ENCODE measurements around the gene SNX5. TPM values are rescaled to one million over a fixed set of nuclear protein-coding genes. Genes with fewer than 3 reads are reported as not detected.

Gene SNX5
- total and polyA plus RNA-seq, 2 of the 13 experiments (the other 11 are each of a cell fraction or from before 2014, with no cell fraction given): 664 to 1,040 TPM

DNA sequence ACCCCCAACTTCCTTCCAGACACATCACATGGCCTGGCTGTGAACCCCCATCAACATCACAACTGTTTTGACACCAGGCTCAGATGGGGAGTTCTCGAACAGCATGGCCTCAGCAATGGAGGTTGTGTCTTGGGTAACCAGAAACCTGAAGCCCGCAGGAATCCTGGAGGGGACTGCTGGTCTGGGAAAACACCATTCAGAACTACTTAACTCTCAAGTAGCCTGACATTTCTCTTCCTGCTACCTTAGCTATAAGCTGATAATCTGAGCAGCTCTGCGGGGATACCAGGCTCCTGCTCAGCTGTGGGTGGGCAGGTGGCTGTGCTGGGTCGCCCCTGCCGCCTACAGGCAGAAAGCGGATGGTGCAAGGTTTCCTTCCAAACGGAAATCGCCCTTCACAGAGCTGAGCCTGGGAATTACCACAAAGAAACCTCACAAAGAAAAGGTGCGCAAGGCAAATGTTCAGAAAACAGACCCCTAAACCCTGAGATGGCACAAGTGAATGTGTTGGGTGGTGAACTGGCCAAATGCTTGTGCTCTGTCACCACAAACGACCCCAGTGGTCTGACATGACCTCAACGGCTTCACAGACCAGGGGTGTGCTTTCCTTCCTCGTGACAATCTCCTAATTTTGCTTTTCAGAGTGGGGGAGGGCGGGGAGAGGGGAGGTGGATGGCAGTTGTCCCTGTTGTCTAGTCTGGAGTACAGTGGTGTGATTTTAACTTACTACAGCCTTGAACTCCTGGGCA is 29.5 kb downstream of the SNX5 start (continued):
- TF ChIP-seq CHD2 (IDR thresholded peaks at IDR 0.05; ENCODE audit: low read depth, low read length) (peak; percentile 43; the same call in 1 of the 2 replicates), ZFP90 (CRISPR knock-in tag; IDR thresholded peaks at IDR 0.05; ENCODE audit: borderline replicate concordance) (no peak), MXI1 (IDR thresholded peaks at IDR 0.05; ENCODE audit: borderline replicate concordance, low read depth, low read length) (peak; percentile 19; the same call in 1 of the 3 replicates), NR2C2 (CRISPR knock-in tag; IDR thresholded peaks at IDR 0.05; ENCODE audit: borderline replicate concordance) (no peak), GABPB1 (CRISPR knock-in tag; IDR thresholded peaks at IDR 0.05) (peak; percentile 52), ZFP41 (CRISPR knock-in tag; IDR thresholded peaks at IDR 0.05; ENCODE audit: borderline replicate concordance) (peak; percentile 17; the same call in 1 of the 2 replicates), RXRB (CRISPR knock-in tag; IDR thresholded peaks at IDR 0.05; ENCODE audit: borderline replicate concordance) (peak; percentile 40; the same call in 1 of the 2 replicates), IRF2 (CRISPR knock-in tag; IDR thresholded peaks at IDR 0.05) (peak; percentile 60; the same call in 1 of the 2 replicates)
- TF ChIP-seq, protein P1, sequence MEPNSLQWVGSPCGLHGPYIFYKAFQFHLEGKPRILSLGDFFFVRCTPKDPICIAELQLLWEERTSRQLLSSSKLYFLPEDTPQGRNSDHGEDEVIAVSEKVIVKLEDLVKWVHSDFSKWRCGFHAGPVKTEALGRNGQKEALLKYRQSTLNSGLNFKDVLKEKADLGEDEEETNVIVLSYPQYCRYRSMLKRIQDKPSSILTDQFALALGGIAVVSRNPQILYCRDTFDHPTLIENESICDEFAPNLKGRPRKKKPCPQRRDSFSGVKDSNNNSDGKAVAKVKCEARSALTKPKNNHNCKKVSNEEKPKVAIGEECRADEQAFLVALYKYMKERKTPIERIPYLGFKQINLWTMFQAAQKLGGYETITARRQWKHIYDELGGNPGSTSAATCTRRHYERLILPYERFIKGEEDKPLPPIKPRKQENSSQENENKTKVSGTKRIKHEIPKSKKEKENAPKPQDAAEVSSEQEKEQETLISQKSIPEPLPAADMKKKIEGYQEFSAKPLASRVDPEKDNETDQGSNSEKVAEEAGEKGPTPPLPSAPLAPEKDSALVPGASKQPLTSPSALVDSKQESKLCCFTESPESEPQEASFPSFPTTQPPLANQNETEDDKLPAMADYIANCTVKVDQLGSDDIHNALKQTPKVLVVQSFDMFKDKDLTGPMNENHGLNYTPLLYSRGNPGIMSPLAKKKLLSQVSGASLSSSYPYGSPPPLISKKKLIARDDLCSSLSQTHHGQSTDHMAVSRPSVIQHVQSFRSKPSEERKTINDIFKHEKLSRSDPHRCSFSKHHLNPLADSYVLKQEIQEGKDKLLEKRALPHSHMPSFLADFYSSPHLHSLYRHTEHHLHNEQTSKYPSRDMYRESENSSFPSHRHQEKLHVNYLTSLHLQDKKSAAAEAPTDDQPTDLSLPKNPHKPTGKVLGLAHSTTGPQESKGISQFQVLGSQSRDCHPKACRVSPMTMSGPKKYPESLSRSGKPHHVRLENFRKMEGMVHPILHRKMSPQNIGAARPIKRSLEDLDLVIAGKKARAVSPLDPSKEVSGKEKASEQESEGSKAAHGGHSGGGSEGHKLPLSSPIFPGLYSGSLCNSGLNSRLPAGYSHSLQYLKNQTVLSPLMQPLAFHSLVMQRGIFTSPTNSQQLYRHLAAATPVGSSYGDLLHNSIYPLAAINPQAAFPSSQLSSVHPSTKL (CRISPR knock-in tag; IDR thresholded peaks at IDR 0.05): peak; percentile 58; the same call in 1 of the 2 replicates
- TF ChIP-seq, protein P2, sequence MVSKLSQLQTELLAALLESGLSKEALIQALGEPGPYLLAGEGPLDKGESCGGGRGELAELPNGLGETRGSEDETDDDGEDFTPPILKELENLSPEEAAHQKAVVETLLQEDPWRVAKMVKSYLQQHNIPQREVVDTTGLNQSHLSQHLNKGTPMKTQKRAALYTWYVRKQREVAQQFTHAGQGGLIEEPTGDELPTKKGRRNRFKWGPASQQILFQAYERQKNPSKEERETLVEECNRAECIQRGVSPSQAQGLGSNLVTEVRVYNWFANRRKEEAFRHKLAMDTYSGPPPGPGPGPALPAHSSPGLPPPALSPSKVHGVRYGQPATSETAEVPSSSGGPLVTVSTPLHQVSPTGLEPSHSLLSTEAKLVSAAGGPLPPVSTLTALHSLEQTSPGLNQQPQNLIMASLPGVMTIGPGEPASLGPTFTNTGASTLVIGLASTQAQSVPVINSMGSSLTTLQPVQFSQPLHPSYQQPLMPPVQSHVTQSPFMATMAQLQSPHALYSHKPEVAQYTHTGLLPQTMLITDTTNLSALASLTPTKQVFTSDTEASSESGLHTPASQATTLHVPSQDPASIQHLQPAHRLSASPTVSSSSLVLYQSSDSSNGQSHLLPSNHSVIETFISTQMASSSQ (IDR thresholded peaks at IDR 0.05; ENCODE audit: low read depth): no peak
- TF ChIP-seq, protein P2 (CRISPR knock-in tag; IDR thresholded peaks at IDR 0.05; ENCODE audit: borderline replicate concordance): 0 out of 2 replicates have a peak, but pooled peaks have one; percentile 24
- TF ChIP-seq, protein P3, sequence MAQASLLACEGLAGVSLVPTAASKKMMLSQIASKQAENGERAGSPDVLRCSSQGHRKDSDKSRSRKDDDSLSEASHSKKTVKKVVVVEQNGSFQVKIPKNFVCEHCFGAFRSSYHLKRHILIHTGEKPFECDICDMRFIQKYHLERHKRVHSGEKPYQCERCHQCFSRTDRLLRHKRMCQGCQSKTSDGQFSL (CRISPR knock-in tag; IDR thresholded peaks at IDR 0.05): peak; percentile 89
- TF ChIP-seq, protein P4, sequence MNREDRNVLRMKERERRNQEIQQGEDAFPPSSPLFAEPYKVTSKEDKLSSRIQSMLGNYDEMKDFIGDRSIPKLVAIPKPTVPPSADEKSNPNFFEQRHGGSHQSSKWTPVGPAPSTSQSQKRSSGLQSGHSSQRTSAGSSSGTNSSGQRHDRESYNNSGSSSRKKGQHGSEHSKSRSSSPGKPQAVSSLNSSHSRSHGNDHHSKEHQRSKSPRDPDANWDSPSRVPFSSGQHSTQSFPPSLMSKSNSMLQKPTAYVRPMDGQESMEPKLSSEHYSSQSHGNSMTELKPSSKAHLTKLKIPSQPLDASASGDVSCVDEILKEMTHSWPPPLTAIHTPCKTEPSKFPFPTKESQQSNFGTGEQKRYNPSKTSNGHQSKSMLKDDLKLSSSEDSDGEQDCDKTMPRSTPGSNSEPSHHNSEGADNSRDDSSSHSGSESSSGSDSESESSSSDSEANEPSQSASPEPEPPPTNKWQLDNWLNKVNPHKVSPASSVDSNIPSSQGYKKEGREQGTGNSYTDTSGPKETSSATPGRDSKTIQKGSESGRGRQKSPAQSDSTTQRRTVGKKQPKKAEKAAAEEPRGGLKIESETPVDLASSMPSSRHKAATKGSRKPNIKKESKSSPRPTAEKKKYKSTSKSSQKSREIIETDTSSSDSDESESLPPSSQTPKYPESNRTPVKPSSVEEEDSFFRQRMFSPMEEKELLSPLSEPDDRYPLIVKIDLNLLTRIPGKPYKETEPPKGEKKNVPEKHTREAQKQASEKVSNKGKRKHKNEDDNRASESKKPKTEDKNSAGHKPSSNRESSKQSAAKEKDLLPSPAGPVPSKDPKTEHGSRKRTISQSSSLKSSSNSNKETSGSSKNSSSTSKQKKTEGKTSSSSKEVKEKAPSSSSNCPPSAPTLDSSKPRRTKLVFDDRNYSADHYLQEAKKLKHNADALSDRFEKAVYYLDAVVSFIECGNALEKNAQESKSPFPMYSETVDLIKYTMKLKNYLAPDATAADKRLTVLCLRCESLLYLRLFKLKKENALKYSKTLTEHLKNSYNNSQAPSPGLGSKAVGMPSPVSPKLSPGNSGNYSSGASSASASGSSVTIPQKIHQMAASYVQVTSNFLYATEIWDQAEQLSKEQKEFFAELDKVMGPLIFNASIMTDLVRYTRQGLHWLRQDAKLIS (CRISPR knock-in tag; IDR thresholded peaks at IDR 0.05): no peak
